Naive B cell (primary cell): ENCODE data around the gene MICALL2. TPM values are rescaled to one million over a fixed set of nuclear protein-coding genes. Genes with fewer than 3 reads are reported as not detected.
"Not testable (repeated sequence)": the region's sequence is repeated elsewhere in the genome, so short reads cannot be mapped to it uniquely, and the experiment has no call there.

Experiments
- ATAC-seq, 2 donors: fragments of 150-1000 bp; cut with Tn5 transposase; 2 replicates each; pipeline ENCODE4 v1.10.0; 2021; ENCODE audit warnings: low read depth in 2 of 2, mild to moderate bottlenecking in 2 of 2, moderate library complexity in 2 of 2
- DNase-seq: peaks from one replicate; pipeline ENCODE4 v3.0.0; 2022
- H3K27ac Mint-ChIP-seq, 6 donors: one replicate each; pipeline ENCODE4 v1.8.0; 2020 to 2022; ENCODE audit warnings: mild to moderate bottlenecking in 6 of 6, mixed read lengths in 6 of 6, moderate library complexity in 5 of 6, inconsistent platforms in 2 of 6
- H3K27me3 Mint-ChIP-seq, 3 donors: one replicate each; pipeline ENCODE4 v1.8.0; 2021 to 2022; ENCODE audit warnings: mixed read lengths in 3 of 3, mild to moderate bottlenecking in 1 of 3
- H3K36me3 Mint-ChIP-seq, 2 donors: one replicate each; pipeline ENCODE4 v1.8.0; 2020 to 2022; ENCODE audit warnings: mixed read lengths in 2 of 2, inconsistent platforms in 1 of 2, mild to moderate bottlenecking in 1 of 2
- H3K4me1 Mint-ChIP-seq, 3 donors: one replicate each; pipeline ENCODE4 v1.8.0; 2020 to 2022; ENCODE audit warnings: mixed read lengths in 3 of 3, inconsistent platforms in 1 of 3, mild to moderate bottlenecking in 1 of 3, moderate library complexity in 1 of 3
- H3K4me3 Mint-ChIP-seq, 8 donors: one replicate each; pipeline ENCODE4 v1.8.0; 2020 to 2022; ENCODE audit warnings: mild to moderate bottlenecking in 8 of 8, mixed read lengths in 8 of 8, moderate library complexity in 8 of 8, inconsistent platforms in 2 of 8
- H3K9me3 Mint-ChIP-seq, 7 donors: one replicate each; pipeline ENCODE4 v1.8.0; 2020 to 2022; ENCODE audit warnings: mixed read lengths in 7 of 7, mild to moderate bottlenecking in 5 of 7, inconsistent platforms in 2 of 7, moderate library complexity in 1 of 7
- polyA plus RNA-seq, 6 donors: library from polyadenylated mRNA; unstranded; fragments of 300-500 nt; fragmentation: Illumina TruSeq; gene quantifications; one replicate each; pipeline ENCODE4 v1.2.3, GENCODE V29; 2021; ENCODE audit warnings: low read depth in 6 of 6

MICALL2 gene
- polyA plus RNA-seq, 6 donors from 2014 or later: not detected

DNA sequence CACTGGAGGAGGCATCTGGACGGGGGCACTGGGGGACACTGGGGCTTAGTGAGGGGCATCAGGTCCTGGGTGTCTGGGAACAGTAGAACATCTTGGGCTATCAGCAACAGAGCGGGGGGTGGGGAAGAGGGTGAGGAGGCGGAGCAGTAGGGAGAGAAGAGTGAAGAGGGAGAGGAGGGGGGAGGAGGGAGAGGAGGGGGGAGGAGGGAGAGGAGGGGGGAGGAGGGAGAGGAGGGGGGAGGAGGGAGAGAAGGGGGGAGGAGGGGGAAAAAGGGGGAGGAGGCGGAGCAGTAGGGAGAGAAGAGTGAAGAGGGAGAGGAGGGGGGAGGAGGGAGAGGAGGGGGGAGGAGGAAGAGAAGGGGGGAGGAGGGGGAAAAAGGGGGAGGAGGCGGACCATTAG lies 13.2 kb downstream of the MICALL2 start:
- DNase-seq, H3K27ac Mint-ChIP-seq, ATAC-seq, H3K27me3 Mint-ChIP-seq, H3K9me3 Mint-ChIP-seq, H3K36me3 Mint-ChIP-seq, H3K4me1 Mint-ChIP-seq, H3K4me3 Mint-ChIP-seq: not testable (repeated sequence)

DNA sequence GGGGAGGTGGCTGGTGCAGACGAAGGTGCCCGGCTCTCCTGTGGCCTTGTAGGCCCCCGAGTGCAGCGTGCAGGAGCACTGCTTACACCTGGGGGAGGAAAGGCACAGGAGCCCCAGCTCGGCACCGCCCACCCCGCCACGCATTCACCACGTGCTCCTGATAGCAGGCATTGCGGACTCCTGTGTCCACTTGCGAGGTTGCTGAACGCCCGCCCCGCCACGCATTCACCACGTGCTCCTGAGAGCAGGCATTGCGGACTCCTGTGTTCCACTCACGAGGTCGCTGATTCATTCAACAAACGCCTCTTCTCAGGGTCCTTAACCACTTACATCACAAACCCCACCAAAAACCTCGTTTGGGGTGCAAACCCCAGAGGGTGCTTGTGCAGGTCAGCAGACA lies 13.9 kb downstream of the MICALL2 start:
- Mint-ChIP-seq H3K27ac (no peak overlapping the region), H3K36me3 (no peaks in the 10 kb centered on the region), H3K27me3 (no peaks in the 10 kb centered on the region), H3K9me3 (no peaks in the 10 kb centered on the region), H3K4me1 (peaks cover 0 to 4% (median 0%) of the 10 kb centered on the region in 3 donors), H3K4me3 (no peak overlapping the region)
- DNase-seq: no peak
- no peak for ATAC-seq

DNA sequence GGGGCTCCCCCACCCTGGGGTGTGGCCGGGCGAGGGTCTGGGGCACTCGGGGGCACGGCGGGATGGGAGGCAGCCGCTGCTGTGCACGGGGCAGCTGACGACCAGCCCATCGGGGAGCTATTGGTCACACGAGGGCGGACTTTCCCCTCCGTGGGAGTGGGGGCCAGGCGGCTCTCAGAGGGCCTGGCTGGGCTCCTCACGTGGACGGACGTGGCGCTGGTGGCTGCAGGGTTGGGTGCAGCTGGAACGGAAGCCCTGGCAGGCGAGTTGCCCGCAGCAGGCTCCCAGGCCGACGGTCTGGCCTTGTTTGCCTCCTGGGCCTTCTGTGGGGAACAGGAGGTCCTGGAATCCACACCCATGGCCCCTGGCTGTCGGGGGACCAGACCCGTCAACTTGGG lies 14.3 kb downstream of the MICALL2 start:
- no peak overlapping the region for H3K4me3 Mint-ChIP-seq
- H3K27me3 Mint-ChIP-seq: no peaks in the 10 kb centered on the region
- no peak overlapping the region for H3K27ac Mint-ChIP-seq
- H3K36me3 Mint-ChIP-seq: no peaks in the 10 kb centered on the region
- ATAC-seq: no peak
- H3K4me1 Mint-ChIP-seq: peaks cover 0 to 4% (median 0%) of the 10 kb centered on the region in 3 donors
- DNase-seq: no peak
- no peaks in the 10 kb centered on the region for H3K9me3 Mint-ChIP-seq

DNA sequence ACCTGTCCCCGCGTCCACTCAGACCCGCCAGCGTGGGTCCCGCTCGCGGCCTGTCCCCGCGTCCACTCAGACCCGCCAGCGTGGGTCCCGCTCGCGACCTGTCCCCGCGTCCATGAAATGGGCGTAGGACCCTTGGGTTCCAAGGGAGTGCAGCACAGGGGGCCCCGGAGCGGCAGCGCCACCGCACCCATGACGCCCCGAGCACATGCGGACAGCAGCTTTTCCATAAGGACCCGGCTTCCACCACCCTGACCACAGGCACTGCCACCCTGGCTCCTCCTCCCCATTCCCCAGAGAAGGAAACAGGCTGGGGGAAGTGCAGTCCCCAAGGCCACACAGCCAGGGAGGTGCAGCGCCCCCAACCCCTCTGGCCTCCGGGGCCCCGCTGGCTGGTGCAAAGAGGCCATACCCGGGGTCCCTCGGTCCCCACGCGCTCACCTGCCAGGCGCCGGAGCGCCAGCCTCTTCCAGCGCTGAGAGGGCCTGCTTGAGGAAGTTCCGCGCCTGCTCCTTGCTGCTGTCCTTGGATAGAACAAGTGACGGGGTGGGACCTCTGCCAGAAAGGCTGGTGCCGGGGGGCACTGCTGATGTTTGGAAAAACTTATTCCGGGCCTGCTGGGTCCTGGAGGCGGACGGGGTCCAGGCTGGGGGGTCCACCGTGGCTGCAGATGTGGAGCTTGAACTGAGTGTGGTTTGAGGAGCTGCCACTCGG lies 14.9 kb downstream of the MICALL2 start:
- H3K27ac Mint-ChIP-seq: no peak overlapping the region

DNA sequence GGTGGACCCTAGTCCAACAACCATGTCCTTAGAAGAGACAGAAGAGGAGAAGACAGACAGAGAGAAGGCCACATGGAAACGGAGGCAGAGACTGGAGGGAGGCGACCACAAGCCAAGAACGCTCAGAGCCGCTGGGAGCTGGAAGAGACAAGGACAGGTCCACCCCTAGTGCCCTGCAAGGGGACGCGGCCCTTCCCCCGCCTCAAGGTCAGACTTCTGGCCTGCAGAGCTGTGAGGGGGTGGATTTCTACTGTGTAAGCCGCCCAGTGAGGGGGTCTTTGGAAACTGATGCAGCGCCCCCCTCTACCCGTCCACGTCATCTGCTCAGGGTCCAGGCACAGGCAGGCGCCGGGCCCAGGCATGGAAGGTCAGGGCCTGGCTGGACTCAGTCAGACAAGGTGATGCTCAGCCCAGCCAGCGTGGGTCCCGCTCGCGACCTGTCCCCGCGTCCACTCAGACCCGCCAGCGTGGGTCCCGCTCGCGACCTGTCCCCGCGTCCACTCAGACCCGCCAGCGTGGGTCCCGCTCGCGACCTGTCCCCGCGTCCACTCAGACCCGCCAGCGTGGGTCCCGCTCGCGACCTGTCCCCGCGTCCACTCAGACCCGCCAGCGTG lies 15.6 kb downstream of the MICALL2 start:
- not testable (repeated sequence) for H3K4me3 Mint-ChIP-seq, H3K9me3 Mint-ChIP-seq, H3K36me3 Mint-ChIP-seq, H3K27me3 Mint-ChIP-seq, DNase-seq, ATAC-seq, H3K4me1 Mint-ChIP-seq
- H3K27ac Mint-ChIP-seq: peak overlapping the region in 1 of 6 donors; percentile 66

More for the DNA sequence above, 14.9 kb downstream of the MICALL2 start:
- H3K36me3 Mint-ChIP-seq: no peaks in the 10 kb centered on the region
- no peaks in the 10 kb centered on the region for H3K9me3 Mint-ChIP-seq
- no peak overlapping the region for H3K4me3 Mint-ChIP-seq
- no peak for ATAC-seq
- no peaks in the 10 kb centered on the region for H3K27me3 Mint-ChIP-seq
- H3K4me1 Mint-ChIP-seq: peaks cover 0 to 4% (median 0%) of the 10 kb centered on the region in 3 donors
- no peak for DNase-seq

DNA sequence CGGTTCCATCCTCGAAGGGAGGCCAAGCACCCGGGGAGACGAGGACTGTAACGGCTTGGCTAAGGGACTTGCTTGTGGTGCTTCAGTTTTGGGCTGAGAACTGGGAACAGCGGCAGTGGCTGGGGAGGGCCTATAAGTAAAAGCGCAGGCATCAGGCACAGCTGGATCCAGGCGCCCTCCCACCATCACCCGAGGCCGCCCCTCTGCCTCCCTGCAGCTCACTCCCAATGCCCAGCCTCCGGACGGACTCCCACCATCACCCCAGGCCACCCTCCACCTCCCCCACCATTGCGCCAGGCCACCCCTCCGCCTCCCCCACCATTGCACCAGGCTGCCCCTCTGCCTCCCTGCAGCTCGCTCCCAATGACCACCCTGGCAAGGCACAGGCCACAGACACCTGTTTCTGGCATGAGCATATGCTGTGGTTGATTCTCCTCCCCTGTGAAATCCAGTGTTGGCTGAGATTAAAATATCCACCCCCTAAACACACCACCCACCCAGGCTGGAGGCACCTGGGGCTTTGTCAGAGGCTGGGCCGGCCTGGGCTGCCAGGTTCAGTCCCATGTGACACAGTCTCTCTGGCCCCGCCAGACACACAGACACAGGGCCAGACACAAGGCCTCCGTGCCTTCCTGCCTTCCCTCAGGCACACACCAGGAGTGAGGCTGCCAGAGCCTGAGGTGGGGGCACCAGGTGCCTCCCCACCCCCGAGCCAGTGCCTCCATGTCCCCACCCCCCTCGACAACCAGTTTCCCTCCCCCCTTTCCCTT lies 16.7 kb downstream of the MICALL2 start:
- H3K4me3 Mint-ChIP-seq: no peak overlapping the region
- H3K36me3 Mint-ChIP-seq: no peaks in the 10 kb centered on the region
- no peaks in the 10 kb centered on the region for H3K27me3 Mint-ChIP-seq
- H3K9me3 Mint-ChIP-seq: no peaks in the 10 kb centered on the region
- ATAC-seq (no peak), DNase-seq (no peak)
- H3K27ac Mint-ChIP-seq: no peak overlapping the region
- peaks cover 0 to 4% (median 0%) of the 10 kb centered on the region in 3 donors for H3K4me1 Mint-ChIP-seq

DNA sequence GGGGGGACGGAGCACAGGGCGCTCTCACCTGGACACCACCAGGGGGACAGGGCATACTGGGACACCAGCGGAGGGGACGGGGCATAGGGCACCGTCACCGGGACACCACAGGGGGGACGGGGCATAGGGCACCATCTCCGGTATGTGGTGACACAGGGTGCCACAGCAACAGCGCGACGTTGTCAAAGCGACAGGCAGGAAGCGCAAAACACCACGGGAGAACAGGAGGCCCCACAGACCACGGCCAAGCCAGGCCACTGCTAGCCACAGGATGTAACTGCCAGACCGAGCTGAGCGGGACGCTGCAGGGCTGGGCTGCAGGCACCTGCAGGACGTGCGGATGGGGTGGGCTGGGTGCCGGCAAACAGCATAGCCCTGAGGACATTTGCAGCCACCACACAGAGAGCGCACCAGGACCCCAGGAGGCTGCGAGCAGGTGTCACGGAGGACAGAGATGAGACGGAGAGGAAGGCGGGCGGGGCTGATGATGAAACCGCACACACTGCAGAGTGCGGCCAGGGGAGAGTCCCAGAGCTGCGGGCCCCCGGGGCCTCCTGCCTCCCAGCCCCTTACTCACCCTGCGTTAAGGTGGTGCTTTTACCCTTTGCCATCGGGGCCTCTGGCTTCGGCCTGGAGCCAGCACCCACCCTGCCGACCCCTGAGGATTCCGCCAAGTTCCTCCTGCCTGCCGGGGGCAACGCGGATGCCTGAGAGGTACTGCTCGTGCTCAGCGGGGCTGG lies 17.5 kb downstream of the MICALL2 start:
- Mint-ChIP-seq H3K36me3 (no peaks in the 10 kb centered on the region), H3K4me1 (peaks cover 0 to 4% (median 0%) of the 10 kb centered on the region in 3 donors), H3K9me3 (no peaks in the 10 kb centered on the region), H3K27ac (no peak overlapping the region), H3K27me3 (no peaks in the 10 kb centered on the region), H3K4me3 (no peak overlapping the region)
- no peak for ATAC-seq
- DNase-seq: no peak

DNA sequence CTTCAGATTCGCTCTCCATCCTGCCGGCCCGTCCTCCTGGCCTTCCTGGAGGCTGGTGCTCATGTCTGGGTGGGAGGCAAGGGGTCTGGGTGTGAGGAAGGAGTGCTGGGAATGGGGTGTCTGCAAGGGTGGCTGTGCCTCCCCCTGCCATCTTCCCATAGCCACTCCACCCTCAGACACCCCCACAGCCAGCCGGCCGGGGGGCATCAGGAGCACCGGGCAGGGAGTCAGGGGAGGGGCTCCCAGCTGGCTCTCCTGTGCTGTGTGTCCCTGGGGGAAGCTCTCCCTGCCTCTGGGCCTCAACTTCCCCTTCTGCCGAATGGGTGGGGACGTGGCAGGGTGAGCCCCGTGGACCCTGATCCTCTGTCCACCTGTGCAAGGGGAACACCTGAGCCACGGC lies 18.6 kb downstream of the MICALL2 start:
- Mint-ChIP-seq H3K9me3 (no peaks in the 10 kb centered on the region), H3K4me3 (peak overlapping the region in 1 of 8 donors; percentile 20), H3K27me3 (no peaks in the 10 kb centered on the region), H3K27ac (no peak overlapping the region), H3K36me3 (no peaks in the 10 kb centered on the region), H3K4me1 (peaks cover 0 to under 1% (median 0%) of the 10 kb centered on the region in 3 donors)
- DNase-seq (no peak), ATAC-seq (no peak)

DNA sequence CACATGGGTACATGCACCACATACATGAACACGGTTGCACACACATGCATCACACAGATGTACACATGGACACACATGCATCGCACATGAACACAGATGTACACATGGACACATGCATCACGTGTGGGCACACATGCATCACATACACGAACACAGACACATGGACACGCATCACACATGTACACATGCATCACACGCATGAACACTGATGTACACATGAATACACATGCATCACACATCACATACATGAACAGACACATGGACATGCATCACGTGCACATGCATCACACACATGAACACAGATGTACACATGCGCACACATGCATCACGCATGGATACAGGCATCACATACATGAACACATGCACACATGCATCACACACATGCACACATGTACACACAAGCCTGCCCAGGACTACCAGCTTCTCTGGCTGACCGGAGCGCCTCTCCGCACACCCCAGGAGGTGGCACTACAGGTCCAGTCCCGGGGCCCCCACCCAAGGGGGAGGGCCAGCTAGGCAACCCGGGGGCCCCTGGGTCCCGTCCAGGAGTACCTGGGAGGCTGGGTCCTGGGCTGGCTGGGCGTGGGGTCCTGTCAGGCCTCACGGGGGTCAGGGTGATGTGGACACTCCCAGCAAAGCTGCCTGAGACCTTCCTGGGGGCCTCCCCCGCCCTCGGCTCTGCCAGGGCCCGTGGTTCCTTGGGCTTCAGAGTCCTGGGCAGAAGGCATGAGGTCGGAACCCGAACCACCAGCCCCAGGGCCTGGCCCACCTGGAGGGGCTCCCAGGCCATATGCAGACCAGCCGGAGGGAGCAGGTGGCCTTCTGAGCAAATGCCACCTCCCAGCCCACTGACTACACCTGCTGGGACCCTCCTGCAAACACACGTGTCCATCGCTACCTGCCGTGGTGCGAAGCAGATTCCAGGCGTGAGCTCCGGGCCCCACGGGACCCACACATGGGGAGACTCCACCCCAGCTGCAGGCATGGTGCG lies 19.6 kb downstream of the MICALL2 start:
- H3K9me3 Mint-ChIP-seq: no peaks in the 10 kb centered on the region
- ATAC-seq (no peak), DNase-seq (no peak)
- no peak overlapping the region for H3K27ac Mint-ChIP-seq
- no peak overlapping the region for H3K4me3 Mint-ChIP-seq
- H3K4me1 Mint-ChIP-seq: no peaks in the 10 kb centered on the region
- no peaks in the 10 kb centered on the region for H3K27me3 Mint-ChIP-seq
- no peaks in the 10 kb centered on the region for H3K36me3 Mint-ChIP-seq

DNA sequence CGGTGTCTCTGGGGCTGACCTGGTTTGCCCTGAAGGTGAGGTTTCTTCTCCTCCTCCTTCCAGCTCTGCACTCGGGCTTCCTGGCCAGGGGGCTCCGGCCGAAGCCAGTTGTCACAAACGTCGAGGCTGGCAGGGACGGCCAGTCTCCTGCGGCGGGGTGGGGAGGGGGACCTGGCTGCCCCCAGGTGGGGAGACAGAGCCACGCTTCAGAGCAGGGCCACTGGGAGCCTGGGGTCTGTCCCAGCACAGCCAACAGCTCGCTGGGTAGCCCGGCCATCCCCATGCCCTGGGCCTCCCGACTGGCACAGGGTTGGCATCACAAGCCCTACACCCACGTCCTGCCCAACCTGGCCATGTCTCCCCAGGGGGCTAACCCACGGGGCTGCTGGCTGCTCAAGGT lies 20.4 kb downstream of the MICALL2 start:
- Mint-ChIP-seq H3K9me3 (no peaks in the 10 kb centered on the region), H3K4me3 (no peak overlapping the region), H3K27ac (no peak overlapping the region), H3K36me3 (no peaks in the 10 kb centered on the region), H3K27me3 (no peaks in the 10 kb centered on the region), H3K4me1 (no peaks in the 10 kb centered on the region)
- no peak for ATAC-seq
- DNase-seq: no peak

DNA sequence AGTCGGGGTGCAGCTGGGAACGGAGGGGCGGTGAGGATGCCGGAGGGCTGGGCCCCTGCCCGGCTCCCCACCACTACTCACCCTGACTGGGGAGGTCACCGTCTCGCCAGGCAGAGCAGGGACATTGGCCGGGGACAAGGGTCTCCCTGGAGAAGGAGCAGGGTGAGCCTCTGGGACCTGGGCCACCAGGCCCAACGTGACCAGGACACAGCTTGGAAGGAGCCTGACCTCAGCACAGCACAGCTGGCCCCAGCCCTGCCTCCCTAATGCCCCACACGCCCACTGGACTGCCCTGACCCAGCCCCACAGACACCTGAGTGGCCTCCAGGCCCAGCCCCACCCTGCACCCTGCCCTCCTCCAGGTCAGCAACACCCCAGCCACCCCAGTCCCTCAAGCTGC lies 21.1 kb downstream of the MICALL2 start:
- DNase-seq: no peak
- Mint-ChIP-seq H3K9me3 (no peaks in the 10 kb centered on the region), H3K27ac (no peak overlapping the region), H3K4me1 (no peaks in the 10 kb centered on the region), H3K36me3 (no peaks in the 10 kb centered on the region), H3K27me3 (peaks cover 0 to 2% (median 0%) of the 10 kb centered on the region in 3 donors), H3K4me3 (no peak overlapping the region)
- ATAC-seq: no peak

DNA sequence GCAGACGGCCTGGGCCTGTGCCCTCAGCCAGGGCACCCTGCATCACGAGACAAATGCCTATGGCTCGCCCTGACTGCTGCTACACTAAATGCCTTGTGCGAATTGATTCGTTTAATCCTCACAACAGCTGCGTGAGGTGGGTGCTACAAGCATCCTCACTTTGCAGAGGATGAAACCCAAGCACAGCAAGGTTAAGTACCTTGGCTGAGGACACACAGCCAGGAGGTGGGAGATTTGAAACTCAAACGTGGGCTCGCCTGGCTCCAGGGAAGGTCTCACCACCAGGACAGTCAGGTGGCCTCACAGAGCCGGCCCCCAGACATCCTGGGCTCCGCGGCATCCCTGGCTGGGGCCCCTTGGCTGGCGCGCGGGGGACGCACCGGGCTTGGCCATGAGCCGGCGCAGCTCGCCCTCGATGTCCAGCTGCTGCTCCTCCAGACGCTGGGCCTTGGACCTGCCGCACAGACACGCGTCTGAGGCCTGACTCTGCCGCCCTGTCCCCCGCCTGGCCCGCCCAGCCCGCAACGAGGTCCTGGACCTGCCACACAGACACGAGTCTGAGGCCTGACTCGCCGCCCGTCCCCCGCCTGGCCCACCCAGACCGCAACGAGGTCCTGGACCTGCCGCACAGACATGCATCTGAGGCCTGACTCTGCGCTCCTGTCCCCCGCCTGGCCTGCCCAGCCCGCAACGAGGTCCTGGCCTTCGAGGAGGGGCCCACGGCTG lies 22.0 kb downstream of the MICALL2 start:
- no peak for ATAC-seq
- H3K27me3 Mint-ChIP-seq: peaks cover 5 to 11% (median 5%) of the 10 kb centered on the region in 3 donors
- H3K36me3 Mint-ChIP-seq: no peaks in the 10 kb centered on the region

More for the DNA sequence above, 22.0 kb downstream of the MICALL2 start:
- H3K4me1 Mint-ChIP-seq: peaks cover 2 to 8% (median 3%) of the 10 kb centered on the region in 3 donors
- H3K27ac Mint-ChIP-seq: no peak overlapping the region
- no peak for DNase-seq
- no peak overlapping the region for H3K4me3 Mint-ChIP-seq
- H3K9me3 Mint-ChIP-seq: no peaks in the 10 kb centered on the region
